IMR-90 (cell line): ENCODE data around the gene ROBO3. TPM values are rescaled to one million over a fixed set of nuclear protein-coding genes. Genes with fewer than 3 reads are reported as not detected.

Experiments
- ATAC-seq: fragments of 200-7000 bp; cut with Tn5 transposase; 2 replicates; pipeline ENCODE4 v1.9.1; 2020; ENCODE audit warnings: low read depth, mild to moderate bottlenecking, moderate library complexity
- BruUV-seq: library from RNA; stranded (reverse); fragments of 400-500 nt; replicated peaks from 2 replicates; lab custom pipeline; 2021; lab: Mats Ljungman, UMichigan
- CTCF ChIA-PET: fragments of 300-600 bp; formaldehyde crosslinking; extraction: SDS; loops from one replicate; lab custom pipeline; 2021; ENCODE audit warnings: antibody characterized with exemption; lab: Yijun Ruan, JAX
- POLR2A ChIA-PET: fragments of 300-600 bp; sonication (Branson Sonifier 250); formaldehyde crosslinking; loops from one replicate; lab custom pipeline; 2022; ENCODE audit warnings: antibody characterized with exemption; ENCODE audit not compliant: unreplicated experiment; lab: Charles Lee
- DNase-seq: peaks from one replicate; pipeline ENCODE4 v3.0.0; 2013
- H2AFZ ChIP-seq: replicated peaks from 2 replicates; pipeline ENCODE3; 2013; ENCODE audit warnings: low read length, mild to moderate bottlenecking; ENCODE audit not compliant: poor library complexity
- H2AK5ac ChIP-seq: 2 replicates; pipeline ENCODE4 v1.6.1; 2013; ENCODE audit warnings: low read depth, low read length, inconsistent platforms
- H2AK9ac ChIP-seq: replicated peaks from 2 replicates; pipeline ENCODE3; 2013; ENCODE audit warnings: mild to moderate bottlenecking, low read depth, low read length, moderate library complexity; ENCODE audit not compliant: poor library complexity
- H2BK120ac ChIP-seq: 2 replicates; pipeline ENCODE4 v1.6.1; 2013; ENCODE audit warnings: low read depth, low read length, inconsistent platforms
- H2BK15ac ChIP-seq: 3 replicates; pipeline ENCODE4 v1.6.1; 2013; ENCODE audit warnings: low read depth, low read length, inconsistent platforms
- H2BK20ac ChIP-seq: 2 replicates; pipeline ENCODE4 v1.6.1; 2013; ENCODE audit warnings: low read depth, mild to moderate bottlenecking, inconsistent platforms, low read length, moderate library complexity
- H2BK5ac ChIP-seq: 2 replicates; pipeline ENCODE4 v1.6.1; 2013; ENCODE audit warnings: mild to moderate bottlenecking, low read depth, low read length, inconsistent platforms; ENCODE audit not compliant: poor library complexity, severe bottlenecking
- H3K14ac ChIP-seq: replicated peaks from 2 replicates; pipeline ENCODE4 v1.6.1; 2013; ENCODE audit warnings: low read depth, low read length, inconsistent platforms
- H3K18ac ChIP-seq: 2 replicates; pipeline ENCODE4 v1.6.1; 2013; ENCODE audit warnings: low read depth, low read length, control low read depth
- H3K23ac ChIP-seq: 2 replicates; pipeline ENCODE4 v1.6.1; 2013; ENCODE audit warnings: low read depth, low read length, inconsistent platforms
- H3K27ac ChIP-seq: 2 replicates; pipeline ENCODE4 v1.5.1; 2013; ENCODE audit warnings: mild to moderate bottlenecking, control low read depth, low read length; ENCODE audit not compliant: insufficient read depth
- H3K27me3 ChIP-seq: 2 replicates; pipeline ENCODE4 v1.6.1; 2013; ENCODE audit warnings: low read length; ENCODE audit not compliant: control insufficient read depth, insufficient read depth
- H3K36me3 ChIP-seq: 2 replicates; pipeline ENCODE4 v1.6.1; 2013; ENCODE audit warnings: low read length, mixed read lengths; ENCODE audit not compliant: control insufficient read depth, insufficient read depth
- H3K4ac ChIP-seq: 2 replicates; pipeline ENCODE4 v1.6.1; 2013; ENCODE audit warnings: low read depth, low read length, inconsistent platforms
- H3K4me1 ChIP-seq: 2 replicates; pipeline ENCODE4 v1.6.1; 2013; ENCODE audit warnings: low read length, mixed read lengths; ENCODE audit not compliant: control insufficient read depth, insufficient read depth
- H3K4me2 ChIP-seq: 2 replicates; pipeline ENCODE4 v1.6.1; 2013; ENCODE audit warnings: low read depth, mild to moderate bottlenecking, control low read depth, low read length, moderate library complexity
- H3K4me3 ChIP-seq: 2 replicates; pipeline ENCODE4 v1.5.1; 2013; ENCODE audit warnings: low read depth, mild to moderate bottlenecking, control low read depth, low read length, moderate library complexity; ENCODE audit not compliant: insufficient read depth
- H3K56ac ChIP-seq: 2 replicates; pipeline ENCODE4 v1.6.1; 2013; ENCODE audit warnings: low read length, inconsistent platforms; ENCODE audit not compliant: insufficient read depth; ENCODE audit errors: extremely low read depth
- H3K79me1 ChIP-seq, 2 experiments: 2 replicates each; pipeline ENCODE4 v1.6.1; 2013; ENCODE audit warnings: low read length in 2 of 2, inconsistent platforms in 1 of 2, low read depth in 1 of 2
- H3K9ac ChIP-seq: 2 replicates; pipeline ENCODE4 v1.6.1; 2013; ENCODE audit warnings: low read depth, low read length, control low read depth
- H3K9me1 ChIP-seq: 2 replicates; pipeline ENCODE4 v1.6.1; 2013; ENCODE audit warnings: low read length, inconsistent platforms; ENCODE audit not compliant: insufficient read depth
- H3K9me3 ChIP-seq: 2 replicates; pipeline ENCODE4 v1.6.1; 2013; ENCODE audit warnings: low read length; ENCODE audit not compliant: control insufficient read depth, insufficient read depth
- H4K20me1 ChIP-seq: 2 replicates; pipeline ENCODE4 v1.6.1; 2013; ENCODE audit warnings: low read length, inconsistent platforms; ENCODE audit not compliant: insufficient read depth
- H4K5ac ChIP-seq: 2 replicates; pipeline ENCODE4 v1.6.1; 2013; ENCODE audit warnings: mild to moderate bottlenecking, low read depth, low read length, control low read depth
- H4K8ac ChIP-seq, 2 experiments: 2 replicates each; pipeline ENCODE4 v1.6.1; 2013; ENCODE audit warnings: low read depth in 2 of 2, low read length in 2 of 2, control low read depth in 1 of 2, inconsistent platforms in 1 of 2
- H4K91ac ChIP-seq: 2 replicates; pipeline ENCODE4 v1.6.1; 2013; ENCODE audit warnings: low read depth, low read length, inconsistent platforms; ENCODE audit not compliant: insufficient read depth
- BHLHE40 ChIP-seq: fragments of 150-350 bp; IDR thresholded peaks from 2 replicates; pipeline ENCODE4 v1.6.1; 2016; ENCODE audit warnings: mild to moderate bottlenecking, low read depth, low read length
- CEBPB ChIP-seq: IDR thresholded peaks from 2 replicates; pipeline ENCODE4 v1.6.1; 2012; ENCODE audit warnings: low read depth, low read length, improper control_type of control experiment
- CHD1 ChIP-seq: IDR thresholded peaks from 2 replicates; pipeline ENCODE4 v1.6.1; 2012; ENCODE audit warnings: low read depth, low read length, improper control_type of control experiment
- CTCF ChIP-seq: conservative IDR thresholded peaks from 2 replicates; pipeline ENCODE4 v1.5.1; 2012; ENCODE audit warnings: mild to moderate bottlenecking, low read depth, low read length, improper control_type of control experiment
- ELK1 ChIP-seq: fragments of 150-350 bp; IDR thresholded peaks from 2 replicates; pipeline ENCODE4 v1.6.1; 2016; ENCODE audit warnings: low read depth, mild to moderate bottlenecking, low read length, moderate library complexity, borderline replicate concordance
- FOS ChIP-seq: fragments of 150-350 bp; IDR thresholded peaks from 2 replicates; pipeline ENCODE4 v1.6.1; 2016; ENCODE audit warnings: low read depth, low read length
- MAFK ChIP-seq: IDR thresholded peaks from 2 replicates; pipeline ENCODE4 v1.6.1; 2012; ENCODE audit warnings: low read depth, low read length, improper control_type of control experiment
- MAZ ChIP-seq: IDR thresholded peaks from 2 replicates; pipeline ENCODE4 v1.6.1; 2012; ENCODE audit warnings: low read depth, mild to moderate bottlenecking, low read length, improper control_type of control experiment, moderate library complexity, borderline replicate concordance
- MXI1 ChIP-seq: IDR thresholded peaks from 2 replicates; pipeline ENCODE4 v1.6.1; 2012; ENCODE audit warnings: low read depth, mild to moderate bottlenecking, low read length, moderate library complexity, borderline replicate concordance
- NFE2L2 ChIP-seq: fragments of 150-350 bp; IDR thresholded peaks from 2 replicates; pipeline ENCODE4 v1.6.1; 2016; ENCODE audit warnings: low read depth, mild to moderate bottlenecking, low read length
- POLR2A ChIP-seq: IDR thresholded peaks from 2 replicates; pipeline ENCODE4 v1.6.1; 2012; ENCODE audit warnings: mild to moderate bottlenecking, low read depth, low read length
- RAD21 ChIP-seq: IDR thresholded peaks from 2 replicates; pipeline ENCODE4 v1.6.1; 2012; ENCODE audit warnings: low read length, improper control_type of control experiment
- RCOR1 ChIP-seq: IDR thresholded peaks from 2 replicates; pipeline ENCODE4 v1.6.1; 2012; ENCODE audit warnings: mild to moderate bottlenecking, low read length, improper control_type of control experiment; ENCODE audit not compliant: insufficient replicate concordance
- RFX5 ChIP-seq: IDR thresholded peaks from 2 replicates; pipeline ENCODE4 v1.8.0; 2012; ENCODE audit warnings: low read depth, mild to moderate bottlenecking, low read length, moderate library complexity
- SMC3 ChIP-seq: fragments of 150-350 bp; IDR thresholded peaks from 2 replicates; pipeline ENCODE4 v1.6.1; 2016; ENCODE audit warnings: low read depth, mild to moderate bottlenecking, antibody characterized with exemption, low read length, moderate library complexity
- USF2 ChIP-seq: fragments of 150-350 bp; IDR thresholded peaks from 2 replicates; pipeline ENCODE4 v1.6.1; 2017; ENCODE audit warnings: mild to moderate bottlenecking, antibody characterized with exemption, low read length, low read depth
- WGBS, 2 experiments: methylation state at CpG; one replicate each; pipeline versions ENCODE4 v1.1.5 to v1.1.7; 2013; ENCODE audit warnings: missing lambda C conversion rate in 2 of 2; ENCODE audit not compliant: insufficient read length in 1 of 2; ENCODE audit errors: extremely low coverage in 2 of 2; 5-methylcytosine and 5-hydroxymethylcytosine counted together
- dilution Hi-C: fragments of 300-500 bp; cut with HindIII; formaldehyde crosslinking; loops from one replicate; pipeline ENCODE4 v1.14.3; 2018; ENCODE audit warnings: low sequenced_read_pairs; ENCODE audit not compliant: unreplicated experiment
- in situ Hi-C: fragments of 300-500 bp; cut with MboI; formaldehyde crosslinking; loops from 3 replicates; pipeline ENCODE4 v1.14.3; 2019; ENCODE audit warnings: low sequenced_read_pairs, inconsistent platforms, mixed read lengths
- intact Hi-C: fragments of 100-400 bp; cut with micrococcal nuclease; formaldehyde crosslinking; loops from 2 replicates; pipeline ENCODE4 v1.10.0; 2022
- polyA plus RNA-seq, 3 experiments: library from polyadenylated mRNA; depleted of rRNA; stranded (reverse); fragments of >200 nt; gene quantifications; 2 replicates each; pipeline ENCODE4 v1.2.3, GENCODE V29; 2012; ENCODE audit warnings: low replicate concordance in 1 of 3
- total RNA-seq: library from RNA; depleted of rRNA; stranded (reverse); fragments of >200 nt; gene quantifications from 2 replicates; pipeline ENCODE4 v1.2.3, GENCODE V29; 2012

ROBO3 gene
- total and polyA plus RNA-seq, 2 of the 4 experiments (the other 2 are of a cell fraction) = 12.0 to 54.1 TPM

GRCh38 chr11:124900464-124900863 is 35.2 kb downstream of the ROBO3 start:
- Histone ChIP-seq H2AFZ (peak overlapping the region; percentile 80), H3K36me3 (no peaks in the 10 kb centered on the region), H2BK20ac (peak overlapping the region; percentile 99), H3K9ac (peak overlapping the region; percentile 41; the same call in 1 of the 2 replicates), H2AK5ac (peak overlapping the region; percentile 100), H3K27me3 (no peaks in the 10 kb centered on the region), H3K4me2 (peak overlapping the region; percentile 38), H3K14ac (peak overlapping the region; percentile 100), H4K20me1 (no peaks in the 10 kb centered on the region), H3K18ac (peak overlapping the region; percentile 58), H4K8ac (peak overlapping the region; percentile 96 to 98), H2BK15ac (peak overlapping the region; percentile 100), H3K23ac (peak overlapping the region; percentile 96), H3K27ac (peak overlapping the region; percentile 77), H3K4ac (peak overlapping the region; percentile 100), H3K56ac (peak overlapping the region; percentile 97), H4K5ac (peak overlapping the region; percentile 78), H2BK120ac (peak overlapping the region; percentile 98), H2AK9ac (peak overlapping the region; percentile 91), H3K9me3 (no peaks in the 10 kb centered on the region), H4K91ac (peak overlapping the region; percentile 100), H2BK5ac (peak overlapping the region; percentile 97), H3K9me1 (peaks cover 39% of the 10 kb centered on the region), H3K79me1 (peaks cover 7 to 31% of the 10 kb centered on the region in 2 experiments; a peak in 3 of 4 replicates), H3K4me3 (no peak overlapping the region), H3K4me1 (peaks cover 37% of the 10 kb centered on the region)
- WGBS, 2 experiments = no CpG with 5 or more reads among the region's 5 CpGs
- intact Hi-C loops (loop anchor here (2.0 kb wide), 1 partner anchor 52 kb away; no protein-coding TSS in a partner anchor), dilution Hi-C loops (no loop called here), in situ Hi-C loops (no loop called here)
- POLR2A ChIA-PET = no interaction called here
- BruUV-seq = no TSS peak
- ATAC-seq (peak; percentile 74), DNase-seq (peak; percentile 93)
- no peak; the same call in 1 of the 2 replicates for TF ChIP-seq RAD21
- TF ChIP-seq POLR2A = peak; percentile 66; the same call in 1 of the 2 replicates
- TF ChIP-seq RFX5 = no peak
- peak; percentile 86 for TF ChIP-seq FOS
- TF ChIP-seq CEBPB = no peak
- TF ChIP-seq MAZ = no peak
- TF ChIP-seq CTCF = no peak
- TF ChIP-seq RCOR1 = peak; percentile 71
- TF ChIP-seq ELK1 = no peak
- no peak for TF ChIP-seq MXI1
- no peak for TF ChIP-seq USF2
- no peak for TF ChIP-seq MAFK
- no peak for TF ChIP-seq SMC3
- peak; percentile 53; the same call in 1 of the 2 replicates for TF ChIP-seq BHLHE40
- no peak for TF ChIP-seq CHD1
- no peak; the same call in 1 of the 2 replicates for TF ChIP-seq NFE2L2
- CTCF ChIA-PET = interaction anchor here (1.3 to 1.6 kb wide), 3 partner anchors 12 to 24 kb away, joined by 4 to 6 read pairs (median 4); no protein-coding TSS in a partner anchor
